A549 (cell line): ENCODE results near the gene COBL. TPM values are rescaled to one million over a fixed set of nuclear protein-coding genes. Genes with fewer than 3 reads are reported as not detected.

Experiments
- ATAC-seq, 2 experiments: fragments of 200-7000 bp in 1 of 2; fragments of >200 bp in 1 of 2; cut with Nextera tagmentation in 1 of 2; cut with Tn5 transposase in 1 of 2; 3 replicates each; pipeline versions ENCODE4 v1.8.0 to v1.9.1; 2018 to 2020; ENCODE audit warnings: mild to moderate bottlenecking in 1 of 2, moderate library complexity in 1 of 2
- CTCF ChIA-PET: fragments of 300-600 bp; sonication (Branson Sonifier 250); formaldehyde crosslinking; extraction: SDS; loops from one replicate; lab custom pipeline; 2021; ENCODE audit warnings: antibody characterized with exemption, inconsistent platforms; lab: Yijun Ruan, JAX
- POLR2A ChIA-PET: fragments of 350-600 bp; formaldehyde crosslinking; extraction: SDS; loops from one replicate; lab custom pipeline; 2021; ENCODE audit warnings: antibody characterized with exemption, inconsistent platforms; lab: Yijun Ruan, JAX
- DNase-seq, 2 experiments: peaks; one replicate each; pipeline versions ENCODE4 v3.0.0 to v3.0.0-alpha.2; 2011 to 2016; ENCODE audit warnings: low read depth in 1 of 2, low spot score in 1 of 2
- FAIRE-seq: peaks from 2 replicates; lab custom pipeline; 2011; peaks lifted over from hg19 to GRCh38; lab: Jason Lieb, UNC
- H3K27ac ChIP-seq, 2 experiments: fragments of >200 bp; sonication (Bioruptor Twin); formaldehyde crosslinking; 3 replicates each; pipeline ENCODE4 v1.5.1; 2016 to 2017
- H3K4me1 ChIP-seq: fragments of >200 bp; sonication (Bioruptor Twin); formaldehyde crosslinking; 3 replicates; pipeline ENCODE4 v1.6.1; 2016
- H3K4me2 ChIP-seq: fragments of >200 bp; sonication (Bioruptor Twin); formaldehyde crosslinking; 3 replicates; pipeline ENCODE4 v1.6.1; 2016
- H3K4me3 ChIP-seq: fragments of >200 bp; sonication (Bioruptor Twin); formaldehyde crosslinking; 3 replicates; pipeline ENCODE4 v1.5.1; 2016
- H3K9me3 ChIP-seq: fragments of >200 bp; sonication (Bioruptor Twin); formaldehyde crosslinking; 3 replicates; pipeline ENCODE4 v1.6.1; 2016
- EHMT2 ChIP-seq: fragments of 200-600 bp; sonication (generic); IDR thresholded peaks from 2 replicates; pipeline ENCODE4 v1.6.1; 2016; ENCODE audit warnings: antibody characterized with exemption, low read depth, mild to moderate bottlenecking, moderate library complexity
- EP300 ChIP-seq, 2 experiments: fragments of >200 bp; sonication (Bioruptor Twin); formaldehyde crosslinking; IDR thresholded peaks; 2 replicates in 1 of 2; 3 replicates in 1 of 2; pipeline ENCODE4 v1.6.1; 2016 to 2017
- ESRRA ChIP-seq: fragments of 150-350 bp; IDR thresholded peaks from 2 replicates; pipeline ENCODE4 v1.6.1; 2014; ENCODE audit warnings: mild to moderate bottlenecking, low read length, borderline replicate concordance
- FOSL2 ChIP-seq, 2 experiments: fragments of 450-650 bp in 1 of 2; fragments of >200 bp in 1 of 2; sonication (Bioruptor Twin) in 1 of 2; formaldehyde crosslinking; IDR thresholded peaks; 2 replicates each; pipeline versions ENCODE4 v1.5.0 to v1.6.1; 2016 to 2020; ENCODE audit warnings: mild to moderate bottlenecking in 1 of 2, moderate library complexity in 1 of 2
- FOXS1 ChIP-seq: fragments of 250-450 bp; sonication (Bioruptor Pico); IDR thresholded peaks from 2 replicates; pipeline ENCODE4 v1.5.0; 2020; ENCODE audit warnings: mild to moderate bottlenecking, moderate library complexity
- GATA3 ChIP-seq: IDR thresholded peaks from 2 replicates; pipeline ENCODE4 v1.6.1; 2012; ENCODE audit warnings: borderline replicate concordance
- HDAC2 ChIP-seq: fragments of 200-600 bp; sonication (generic); IDR thresholded peaks from 2 replicates; pipeline ENCODE4 v1.6.1; 2016
- HEYL ChIP-seq: fragments of 250-450 bp; sonication (Bioruptor Pico); IDR thresholded peaks from 2 replicates; pipeline ENCODE4 v1.8.0; 2021; ENCODE audit warnings: mild to moderate bottlenecking, moderate library complexity
- HOXA7 ChIP-seq: fragments of 250-450 bp; sonication (Bioruptor Pico); IDR thresholded peaks from 2 replicates; pipeline ENCODE4 v1.5.0; 2020; ENCODE audit warnings: mild to moderate bottlenecking, moderate library complexity
- HOXB13 ChIP-seq: fragments of 250-450 bp; sonication (Bioruptor Pico); IDR thresholded peaks from 2 replicates; pipeline ENCODE4 v1.5.0; 2020; ENCODE audit warnings: low read depth, mild to moderate bottlenecking, moderate library complexity
- HOXB5 ChIP-seq: fragments of 250-450 bp; sonication (Bioruptor Pico); IDR thresholded peaks from 2 replicates; pipeline ENCODE4 v1.5.0; 2020; ENCODE audit warnings: mild to moderate bottlenecking, moderate library complexity
- JUN ChIP-seq, 2 experiments: fragments of >200 bp; sonication (Bioruptor Twin); formaldehyde crosslinking; IDR thresholded peaks; 2 replicates in 1 of 2; 3 replicates in 1 of 2; pipeline ENCODE4 v1.6.1; 2016 to 2017
- JUNB ChIP-seq: fragments of >200 bp; sonication (Bioruptor Twin); formaldehyde crosslinking; IDR thresholded peaks from 2 replicates; pipeline ENCODE4 v1.6.1; 2016
- KDM1A ChIP-seq: fragments of 200-600 bp; sonication (generic); IDR thresholded peaks from 2 replicates; pipeline ENCODE4 v1.6.1; 2016; ENCODE audit warnings: low read depth, mild to moderate bottlenecking
- MYC ChIP-seq: IDR thresholded peaks from 2 replicates; pipeline ENCODE4 v1.6.1; 2012; ENCODE audit warnings: mild to moderate bottlenecking, inconsistent platforms, low read length, improper control_type of control experiment, borderline replicate concordance
- NPAS2 ChIP-seq: fragments of 250-450 bp; sonication (Bioruptor Pico); IDR thresholded peaks from 2 replicates; pipeline ENCODE4 v1.8.0; 2022; ENCODE audit warnings: mild to moderate bottlenecking, moderate library complexity, borderline replicate concordance
- POLR2A ChIP-seq: IDR thresholded peaks from 2 replicates; pipeline ENCODE4 v1.6.1; 2012; ENCODE audit warnings: mild to moderate bottlenecking, low read length
- RNF2 ChIP-seq: fragments of 200-600 bp; sonication (generic); IDR thresholded peaks from 2 replicates; pipeline ENCODE4 v1.6.1; 2016; ENCODE audit warnings: low read depth, mild to moderate bottlenecking, antibody characterized with exemption, moderate library complexity, borderline replicate concordance
- SMC3 ChIP-seq: fragments of >200 bp; sonication (Bioruptor Twin); formaldehyde crosslinking; IDR thresholded peaks from 3 replicates; pipeline ENCODE4 v1.6.1; 2018; ENCODE audit warnings: inconsistent platforms
- TFCP2L1 ChIP-seq: fragments of 250-450 bp; sonication (Bioruptor Pico); IDR thresholded peaks from 2 replicates; pipeline ENCODE4 v1.5.0; 2021; ENCODE audit warnings: mild to moderate bottlenecking
- TP53 ChIP-seq: fragments of 250-450 bp; sonication (Bioruptor Pico); IDR thresholded peaks from 2 replicates; pipeline ENCODE4 v1.5.0; 2021; ENCODE audit warnings: mild to moderate bottlenecking, moderate library complexity
- ZFP36 ChIP-seq: fragments of 450-650 bp; IDR thresholded peaks from 2 replicates; pipeline ENCODE4 v1.6.1; 2014; ENCODE audit warnings: borderline replicate concordance; ENCODE audit not compliant: partially characterized antibody
- ZNF302 ChIP-seq: fragments of 250-450 bp; sonication (Bioruptor Pico); IDR thresholded peaks from 2 replicates; pipeline ENCODE4 v1.9.0; 2021; ENCODE audit warnings: inconsistent platforms, mild to moderate bottlenecking, moderate library complexity
- ZSCAN20 ChIP-seq: fragments of 250-450 bp; sonication (Bioruptor Pico); IDR thresholded peaks from 2 replicates; pipeline ENCODE4 v1.8.0; 2022; ENCODE audit warnings: mild to moderate bottlenecking, moderate library complexity
- WGBS: methylation state at CpG from one replicate; pipeline ENCODE4 v1.1.6; 2017; ENCODE audit errors: missing lambda C conversion rate; 5-methylcytosine and 5-hydroxymethylcytosine counted together
- polyA plus RNA-seq, 4 experiments: library from polyadenylated mRNA; depleted of rRNA in 3 of 4; stranded (reverse); fragments of >200 nt; fragmentation: RNase III in 1 of 4; extraction: RNeasy Plus Mini Kit Qiagen cat#74134 plus additional on column Dnase treatment in 1 of 4; gene quantifications; 2 replicates in 3 of 4; 3 replicates in 1 of 4; pipeline ENCODE4 v1.2.3, GENCODE V29; 2011 to 2017
- TF ChIP-seq, protein P1 (sequence below): fragments of 450-650 bp; IDR thresholded peaks from 2 replicates; pipeline ENCODE4 v1.6.1; 2014; ENCODE audit warnings: antibody characterized with exemption
- TF ChIP-seq, protein P2 (sequence below): fragments of 250-450 bp; sonication (Bioruptor Pico); IDR thresholded peaks from 2 replicates; pipeline ENCODE4 v1.5.0; 2021; ENCODE audit warnings: mild to moderate bottlenecking, moderate library complexity, borderline replicate concordance
- TF ChIP-seq, protein P3 (sequence below): fragments of 250-450 bp; sonication (Bioruptor Pico); IDR thresholded peaks from 2 replicates; pipeline ENCODE4 v1.5.0; 2020; ENCODE audit warnings: low read depth, mild to moderate bottlenecking, moderate library complexity

COBL gene
- polyA plus RNA-seq, 2 of the 4 experiments (the other 2 are of a cell fraction), result 1.5 to 7.4 TPM

DNA sequence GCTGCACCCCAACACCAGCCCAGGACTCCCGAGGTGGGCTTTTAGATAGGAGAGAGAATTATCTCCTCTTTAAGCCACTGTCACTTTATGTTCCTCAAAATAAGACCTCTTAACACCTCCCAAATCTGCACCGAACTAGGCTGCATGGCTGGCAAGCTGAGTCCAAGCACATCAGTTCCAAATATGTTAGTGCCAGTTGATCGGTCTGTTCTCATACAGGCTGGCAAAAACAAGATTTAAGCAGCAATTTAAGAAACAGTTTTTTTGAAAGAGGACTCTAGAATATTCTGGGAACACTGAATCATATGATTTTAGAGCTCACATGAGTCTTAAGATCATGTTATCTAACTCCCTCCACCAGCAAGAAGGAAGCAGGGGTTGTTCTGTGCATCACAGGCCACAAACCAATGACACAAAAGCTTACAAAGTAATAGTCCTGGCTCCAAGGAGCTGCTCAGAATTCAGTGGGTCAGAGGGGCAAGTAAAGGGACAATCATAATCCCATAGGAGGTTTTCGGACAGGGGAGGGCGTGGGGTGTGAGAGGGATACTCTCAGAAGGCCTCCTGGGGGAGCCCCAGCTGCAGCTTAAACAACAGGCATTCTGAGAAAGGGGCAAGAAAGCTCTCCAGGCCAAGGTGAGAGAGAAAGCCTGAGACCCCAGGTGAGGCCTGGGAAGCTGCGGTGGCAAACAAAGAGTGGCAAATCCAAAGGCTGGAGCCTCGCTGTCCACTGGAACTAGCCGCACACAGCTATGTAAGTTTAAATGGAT lies 7.1 kb downstream of the COBL start:
- no peak overlapping the region for H3K4me3 ChIP-seq
- ATAC-seq (no peak), FAIRE-seq (no peak), DNase-seq (no peak)
- no peaks in the 10 kb centered on the region; the same call in 2 of the 3 replicates for H3K9me3 ChIP-seq
- 73% methylated on average over 8 of the region's 8 CpGs for WGBS
- CTCF ChIA-PET, result interaction anchor here (0.9 to 1.2 kb wide), 3 partner anchors 57 to 149 kb away, joined by 3 to 5 read pairs (median 4); no protein-coding TSS in a partner anchor
- H3K4me2 ChIP-seq, result no peak overlapping the region
- POLR2A ChIA-PET, result no interaction called here
- H3K4me1 ChIP-seq, result 0 out of 3 replicates have a peak, but pooled peaks cover 4% of the 10 kb centered on the region
- TF ChIP-seq HOXB5 (CRISPR knock-in tag), result no peak
- TF ChIP-seq HOXB13 (CRISPR knock-in tag), result no peak
- TF ChIP-seq HDAC2, result no peak
- no peak for TF ChIP-seq JUNB
- no peak for TF ChIP-seq NPAS2 (CRISPR knock-in tag)
- no peak for TF ChIP-seq HOXA7 (CRISPR knock-in tag)
- TF ChIP-seq POLR2A, result no peak
- no peak for TF ChIP-seq HEYL
- TF ChIP-seq ZNF302 (CRISPR knock-in tag), result no peak
- TF ChIP-seq ZSCAN20 (CRISPR knock-in tag), result no peak
- TF ChIP-seq EP300 (IDR thresholded peaks at IDR 0.05), result no peak
- TF ChIP-seq, protein P1, sequence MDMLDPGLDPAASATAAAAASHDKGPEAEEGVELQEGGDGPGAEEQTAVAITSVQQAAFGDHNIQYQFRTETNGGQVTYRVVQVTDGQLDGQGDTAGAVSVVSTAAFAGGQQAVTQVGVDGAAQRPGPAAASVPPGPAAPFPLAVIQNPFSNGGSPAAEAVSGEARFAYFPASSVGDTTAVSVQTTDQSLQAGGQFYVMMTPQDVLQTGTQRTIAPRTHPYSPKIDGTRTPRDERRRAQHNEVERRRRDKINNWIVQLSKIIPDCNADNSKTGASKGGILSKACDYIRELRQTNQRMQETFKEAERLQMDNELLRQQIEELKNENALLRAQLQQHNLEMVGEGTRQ, result no peak
- TF ChIP-seq, protein P2, sequence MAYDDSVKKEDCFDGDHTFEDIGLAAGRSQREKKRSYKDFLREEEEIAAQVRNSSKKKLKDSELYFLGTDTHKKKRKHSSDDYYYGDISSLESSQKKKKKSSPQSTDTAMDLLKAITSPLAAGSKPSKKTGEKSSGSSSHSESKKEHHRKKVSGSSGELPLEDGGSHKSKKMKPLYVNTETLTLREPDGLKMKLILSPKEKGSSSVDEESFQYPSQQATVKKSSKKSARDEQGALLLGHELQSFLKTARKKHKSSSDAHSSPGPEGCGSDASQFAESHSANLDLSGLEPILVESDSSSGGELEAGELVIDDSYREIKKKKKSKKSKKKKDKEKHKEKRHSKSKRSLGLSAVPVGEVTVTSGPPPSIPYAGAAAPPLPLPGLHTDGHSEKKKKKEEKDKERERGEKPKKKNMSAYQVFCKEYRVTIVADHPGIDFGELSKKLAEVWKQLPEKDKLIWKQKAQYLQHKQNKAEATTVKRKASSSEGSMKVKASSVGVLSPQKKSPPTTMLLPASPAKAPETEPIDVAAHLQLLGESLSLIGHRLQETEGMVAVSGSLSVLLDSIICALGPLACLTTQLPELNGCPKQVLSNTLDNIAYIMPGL, result no peak
- no peak for TF ChIP-seq SMC3
- no peak for TF ChIP-seq MYC
- TF ChIP-seq FOSL2 (IDR thresholded peaks at IDR 0.05), result no peak
- TF ChIP-seq FOSL2 (CRISPR knock-in tag; IDR thresholded peaks at IDR 0.05), result no peak
- no peak overlapping the region for H3K27ac ChIP-seq

DNA sequence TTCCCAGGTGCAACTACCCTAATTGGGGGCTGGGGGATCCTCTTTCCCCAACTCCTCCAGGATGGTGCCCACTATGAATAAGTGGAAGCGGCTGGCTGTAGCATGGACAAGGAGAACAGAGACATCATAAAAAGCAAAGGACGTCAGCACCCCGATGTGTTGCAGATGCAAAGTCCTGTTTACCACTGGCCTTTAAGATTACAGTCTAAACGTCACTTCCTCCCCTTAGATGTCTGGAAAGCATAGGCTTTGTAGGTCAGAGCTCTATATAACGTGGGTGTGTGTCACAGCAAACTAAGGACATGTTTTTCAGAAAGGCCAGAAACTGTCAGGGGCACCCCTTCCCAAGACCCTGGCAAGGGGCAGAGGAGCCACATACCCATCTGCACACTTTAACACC lies 7.9 kb downstream of the COBL start:
- no peak for ATAC-seq
- Histone ChIP-seq H3K27ac (no peak overlapping the region), H3K4me1 (0 out of 3 replicates have a peak, but pooled peaks cover 4% of the 10 kb centered on the region), H3K4me3 (no peak overlapping the region), H3K4me2 (no peak overlapping the region), H3K9me3 (no peaks in the 10 kb centered on the region; the same call in 2 of the 3 replicates)
- 52% methylated on average over 5 of the region's 5 CpGs for WGBS
- TF ChIP-seq GATA3 (no peak), SMC3 (no peak), KDM1A (no peak), ESRRA (no peak), JUNB (no peak), JUN (IDR thresholded peaks at IDR 0.05) (no peak), ZSCAN20 (CRISPR knock-in tag) (no peak), HOXB5 (CRISPR knock-in tag) (no peak), RNF2 (no peak), TFCP2L1 (CRISPR knock-in tag) (no peak), EHMT2 (no peak), ZFP36 (no peak), EP300 (IDR thresholded peaks at IDR 0.05) (no peak), TP53 (no peak), FOXS1 (CRISPR knock-in tag) (no peak), HOXA7 (CRISPR knock-in tag) (no peak), HDAC2 (no peak)
- TF ChIP-seq, protein P3, sequence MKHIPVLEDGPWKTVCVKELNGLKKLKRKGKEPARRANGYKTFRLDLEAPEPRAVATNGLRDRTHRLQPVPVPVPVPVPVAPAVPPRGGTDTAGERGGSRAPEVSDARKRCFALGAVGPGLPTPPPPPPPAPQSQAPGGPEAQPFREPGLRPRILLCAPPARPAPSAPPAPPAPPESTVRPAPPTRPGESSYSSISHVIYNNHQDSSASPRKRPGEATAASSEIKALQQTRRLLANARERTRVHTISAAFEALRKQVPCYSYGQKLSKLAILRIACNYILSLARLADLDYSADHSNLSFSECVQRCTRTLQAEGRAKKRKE (CRISPR knock-in tag), result no peak
- FAIRE-seq, result no peak
- DNase-seq, result no peak
- ChIA-PET CTCF (interaction anchor here (1.0 to 1.7 kb wide), 3 partner anchors 11 to 146 kb away, joined by 3 to 5 read pairs (median 4); no protein-coding TSS in a partner anchor), POLR2A (no interaction called here)
